Bronchial epithelial cell (primary cell): Measurements from ENCODE around the gene COX8C. TPM values are rescaled to one million over a fixed set of nuclear protein-coding genes. Genes with fewer than 3 reads are reported as not detected.

ENCODE experiments used
- DNase-seq: peaks from one replicate; pipeline ENCODE4 v3.0.0-alpha.2; 2010; ENCODE audit warnings: low read depth
- FAIRE-seq: peaks from 2 replicates; lab custom pipeline; 2011; peaks lifted over from hg19 to GRCh38; lab: Jason Lieb, UNC
- H3K27me3 ChIP-seq: 2 replicates; pipeline ENCODE4 v1.5.1; 2011; ENCODE audit warnings: low read length; ENCODE audit not compliant: control insufficient read depth, insufficient read depth
- H3K36me3 ChIP-seq: 2 replicates; pipeline ENCODE4 v1.5.1; 2011; ENCODE audit warnings: low read length; ENCODE audit not compliant: control insufficient read depth, insufficient read depth
- H3K4me3 ChIP-seq: 2 replicates; pipeline ENCODE4 v1.5.1; 2011; ENCODE audit warnings: mild to moderate bottlenecking, low read depth, low read length, control low read depth
- CTCF ChIP-seq: IDR thresholded peaks from 2 replicates; pipeline ENCODE4 v1.5.1; 2011; ENCODE audit warnings: mild to moderate bottlenecking, moderate library complexity, low read length, control low read depth, inconsistent platforms; ENCODE audit not compliant: insufficient read depth, severe bottlenecking
- total RNA-seq: library from RNA; depleted of rRNA; stranded (reverse); fragments of >200 nt; gene quantifications from 2 replicates; pipeline ENCODE4 v1.2.1, GENCODE V29; 2014

The COX8C gene
- total RNA-seq, 1 donor from 2014 or later: not detected

DNA sequence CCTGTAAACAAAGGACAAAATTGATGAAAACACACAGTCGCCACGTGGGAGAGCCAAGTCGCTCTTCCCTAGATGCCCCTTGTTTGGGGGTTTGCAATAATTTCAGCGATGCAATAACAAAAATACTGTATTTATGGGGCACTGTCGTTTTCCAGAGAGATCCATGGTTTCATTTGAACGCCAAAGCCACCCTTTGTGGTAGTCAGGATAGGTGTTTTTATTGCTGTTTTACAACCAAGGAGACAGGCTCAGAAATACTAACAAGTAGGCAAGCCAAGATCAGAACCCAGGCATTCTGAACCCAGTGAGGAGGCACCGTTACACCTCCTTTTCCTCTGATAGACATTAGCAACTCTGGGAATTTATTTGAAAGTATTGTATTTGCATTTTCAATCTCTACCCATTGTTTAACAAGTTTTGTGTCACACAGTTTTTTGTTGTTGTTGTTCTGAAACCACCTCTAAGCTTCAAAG is 13.3 kb upstream of the COX8C start:
- TF ChIP-seq CTCF: no peak
- Histone ChIP-seq H3K4me3 (peak overlapping the region; percentile 60), H3K27me3 (no peaks in the 10 kb centered on the region), H3K36me3 (no peaks in the 10 kb centered on the region)
- no peak for FAIRE-seq
- no peak for DNase-seq

GRCh38 chr14:93337143-93337753 is 9.7 kb upstream of the COX8C start:
- TF ChIP-seq CTCF: no peak
- FAIRE-seq (no peak), DNase-seq (no peak)
- H3K4me3 ChIP-seq: no peak overlapping the region
- H3K27me3 ChIP-seq: no peaks in the 10 kb centered on the region
- H3K36me3 ChIP-seq: no peaks in the 10 kb centered on the region

GRCh38 chr14:93337884-93338283 is 9.1 kb upstream of the COX8C start:
- no peak for FAIRE-seq
- TF ChIP-seq CTCF: no peak
- Histone ChIP-seq H3K36me3 (no peaks in the 10 kb centered on the region), H3K27me3 (no peaks in the 10 kb centered on the region), H3K4me3 (no peak overlapping the region)
- no peak for DNase-seq

GRCh38 chr14:93343266-93343665 is 3.7 kb upstream of the COX8C start:
- no peak for DNase-seq
- no peaks in the 10 kb centered on the region for H3K27me3 ChIP-seq
- TF ChIP-seq CTCF: no peak
- H3K36me3 ChIP-seq: no peaks in the 10 kb centered on the region
- FAIRE-seq: no peak
- H3K4me3 ChIP-seq: no peak overlapping the region

DNA sequence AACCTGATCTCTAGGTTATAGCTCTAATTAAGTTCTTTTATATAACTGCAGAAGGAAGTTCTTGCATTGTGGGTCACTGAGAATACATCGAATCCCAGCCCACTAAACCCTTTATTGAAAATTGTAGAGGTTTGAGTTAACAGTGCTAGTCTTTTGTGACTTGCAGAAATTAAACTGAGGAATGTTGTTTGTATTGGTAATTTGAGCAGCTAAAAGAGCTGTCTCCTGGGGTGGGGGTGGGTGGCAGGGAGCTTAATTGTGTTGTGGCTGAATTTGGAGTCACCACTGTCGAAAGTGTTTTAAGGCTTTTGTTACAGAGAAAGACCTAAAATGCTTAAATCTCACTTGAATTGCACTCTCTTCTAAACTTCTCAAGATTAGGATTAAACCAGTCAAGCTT is 3.2 kb upstream of the COX8C start:
- no peak for FAIRE-seq
- no peaks in the 10 kb centered on the region for H3K27me3 ChIP-seq
- no peaks in the 10 kb centered on the region for H3K36me3 ChIP-seq
- no peak for TF ChIP-seq CTCF
- no peak for DNase-seq
- H3K4me3 ChIP-seq: no peak overlapping the region

- DNase-seq: no peak
- Histone ChIP-seq H3K27me3 (no peaks in the 10 kb centered on the region), H3K36me3 (no peaks in the 10 kb centered on the region), H3K4me3 (no peak overlapping the region)
- no peak for FAIRE-seq
- TF ChIP-seq CTCF: no peak
Observed at GRCh38 chr14:93347850-93348249, 868 bp downstream of the COX8C start.
